Measurements from ENCODE around the gene ARMC5. TPM values are rescaled to one million over a fixed set of nuclear protein-coding genes. Genes with fewer than 3 reads are reported as not detected.

Gene ARMC5
- total RNA-seq, 2 donors from 2014 or later, result 9.4 to 12.1 TPM

DNA sequence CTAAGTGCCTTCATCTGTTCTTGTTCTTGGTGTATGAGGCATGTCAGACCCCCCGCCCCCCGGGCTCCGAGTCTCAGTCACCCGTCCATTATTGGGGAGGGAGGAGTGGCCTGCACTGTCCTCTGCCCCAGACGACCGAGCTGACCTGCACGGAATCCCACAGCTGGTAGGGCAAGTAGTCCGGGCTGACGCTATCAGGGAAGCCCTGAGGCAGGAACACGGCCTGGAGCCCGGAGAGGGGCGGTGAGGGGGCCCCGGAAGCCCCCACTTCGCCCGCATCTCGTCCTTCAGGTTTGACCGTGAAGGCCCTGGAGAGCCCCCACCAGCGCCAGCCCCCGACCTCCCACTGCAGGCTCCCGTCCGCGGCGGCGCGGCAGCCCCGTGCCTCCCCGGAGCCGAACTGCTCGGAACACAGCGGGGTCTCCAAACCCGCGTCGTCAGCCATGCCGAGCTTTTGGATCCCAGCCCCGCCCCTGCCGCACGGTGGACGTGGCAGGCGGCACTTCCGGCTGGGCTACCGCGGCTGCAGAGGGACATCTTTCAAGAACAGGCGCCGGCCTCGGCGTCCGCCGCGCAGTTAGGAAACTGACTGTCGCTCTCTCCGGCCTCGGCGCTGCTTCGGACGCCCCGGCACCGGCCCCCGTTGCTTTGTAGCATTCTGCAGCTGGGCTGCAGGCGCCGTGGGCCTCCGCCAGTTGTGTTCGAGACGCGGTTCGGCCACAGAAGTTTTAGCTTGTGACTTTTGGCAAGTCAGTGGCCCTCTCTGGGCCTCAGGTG, 48.8 kb downstream of the ARMC5 start, which contains the start of gene RUSF1:
TSS of gene RUSF1 (minus strand) at position 463 of the 777 bp plus-strand sequence. CDS start at position 445, 18 bp downstream.
- Mint-ChIP-seq H3K36me3 (ENCODE audit: low read depth) (no peaks in the 10 kb centered on the region), H3K27ac (peak within 1 kb of the TSS; percentile 96), H3K4me3 (peak within 1 kb of the TSS; percentile 86), H3K27me3 (ENCODE audit: insufficient read depth) (peaks cover 19% of the 10 kb centered on the region), H3K4me1 (peaks cover 17% of the 10 kb centered on the region), H3K9me3 (no peaks in the 10 kb centered on the region)
- H3K9me3 ChIP-seq (ENCODE audit: control insufficient read depth, low read length), result no peaks in the 10 kb centered on the region
- DNase-seq, result peak; percentile 97
- no peaks in the 10 kb centered on the region for H3K27me3 ChIP-seq (ENCODE audit: control insufficient read depth, insufficient read depth, low read length, poor library complexity, severe bottlenecking)
- no peaks in the 10 kb centered on the region for H3K4me1 ChIP-seq (ENCODE audit: control insufficient read depth, insufficient read depth, low read length)
- H3K9ac ChIP-seq (ENCODE audit: extremely low read depth, low read length, poor library complexity, severe bottlenecking), result peak within 1 kb of the TSS; percentile 99
- no peak for TF ChIP-seq CTCF (conservative IDR thresholded peaks at IDR 0.05)
- H3K36me3 ChIP-seq (ENCODE audit: control insufficient read depth, insufficient read depth, low read length), result peaks cover 3% of the 10 kb centered on the region
- peak within 1 kb of the TSS; percentile 97 for H3K4me3 ChIP-seq (ENCODE audit: low read length)
- H3K27ac ChIP-seq (ENCODE audit: low read depth, low read length), result peak within 1 kb of the TSS; percentile 90
- WGBS, 2 experiments (ENCODE audit: insufficient coverage in 1 of 2, insufficient read length in 1 of 2), result 0% methylated on average over 31 to 65 of the region's 65 CpGs

GRCh38 chr16:31508706-31509195, 49.5 kb downstream of the ARMC5 start:
- WGBS, 2 experiments (ENCODE audit: insufficient coverage in 1 of 2, insufficient read length in 1 of 2), result 64 to 65% methylated on average over 5 to 6 of the region's 6 CpGs
- no peak for TF ChIP-seq CTCF (conservative IDR thresholded peaks at IDR 0.05)
- H3K27me3 ChIP-seq (ENCODE audit: control insufficient read depth, insufficient read depth, low read length, poor library complexity, severe bottlenecking), result no peaks in the 10 kb centered on the region
- no peak for DNase-seq
- Mint-ChIP-seq H3K4me1 (peaks cover 17% of the 10 kb centered on the region), H3K4me3 (peak overlapping the region; percentile 86), H3K27ac (peak overlapping the region; percentile 96), H3K9me3 (no peaks in the 10 kb centered on the region), H3K36me3 (ENCODE audit: low read depth) (no peaks in the 10 kb centered on the region), H3K27me3 (ENCODE audit: insufficient read depth) (peaks cover 19% of the 10 kb centered on the region)
- H3K27ac ChIP-seq (ENCODE audit: low read depth, low read length), result peak overlapping the region; percentile 61
- no peaks in the 10 kb centered on the region for H3K9me3 ChIP-seq (ENCODE audit: control insufficient read depth, low read length)
- no peaks in the 10 kb centered on the region for H3K4me1 ChIP-seq (ENCODE audit: control insufficient read depth, insufficient read depth, low read length)
- H3K4me3 ChIP-seq (ENCODE audit: low read length), result peak overlapping the region; percentile 97
- H3K9ac ChIP-seq (ENCODE audit: extremely low read depth, low read length, poor library complexity, severe bottlenecking), result peak overlapping the region; percentile 99
- H3K36me3 ChIP-seq (ENCODE audit: control insufficient read depth, insufficient read depth, low read length), result peaks cover 3% of the 10 kb centered on the region

- Mint-ChIP-seq H3K27me3 (ENCODE audit: insufficient read depth) (peaks cover 21% of the 10 kb centered on the region), H3K36me3 (ENCODE audit: low read depth) (no peaks in the 10 kb centered on the region), H3K9me3 (peaks cover 20% of the 10 kb centered on the region), H3K4me3 (no peak overlapping the region), H3K27ac (no peak overlapping the region), H3K4me1 (peaks cover 10% of the 10 kb centered on the region)
- Histone ChIP-seq H3K4me3 (ENCODE audit: low read length) (no peak overlapping the region), H3K27me3 (ENCODE audit: control insufficient read depth, insufficient read depth, low read length, poor library complexity, severe bottlenecking) (no peaks in the 10 kb centered on the region), H3K9ac (ENCODE audit: extremely low read depth, low read length, poor library complexity, severe bottlenecking) (no peak overlapping the region), H3K4me1 (ENCODE audit: control insufficient read depth, insufficient read depth, low read length) (no peaks in the 10 kb centered on the region), H3K36me3 (ENCODE audit: control insufficient read depth, insufficient read depth, low read length) (no peaks in the 10 kb centered on the region), H3K27ac (ENCODE audit: low read depth, low read length) (no peak overlapping the region), H3K9me3 (ENCODE audit: control insufficient read depth, low read length) (no peaks in the 10 kb centered on the region)
- WGBS, 2 experiments (ENCODE audit: insufficient coverage in 1 of 2, insufficient read length in 1 of 2), result 47 to 61% methylated on average over 4 to 6 of the region's 6 CpGs
- no peak for TF ChIP-seq CTCF (conservative IDR thresholded peaks at IDR 0.05)
- no peak for DNase-seq
Observed at GRCh38 chr16:31513126-31513525, 53.8 kb downstream of the ARMC5 start.

Data from endodermal cell (in vitro differentiated cells).